K562 (cell line): Measurements from ENCODE around the gene NKX6-2. TPM values are rescaled to one million over a fixed set of nuclear protein-coding genes. Genes with fewer than 3 reads are reported as not detected.
"Not testable (repeated sequence)": the region's sequence is repeated elsewhere in the genome, so short reads cannot be mapped to it uniquely, and the experiment has no call there.

Source experiments
- ATAC-seq: fragments of 200-7000 bp; cut with Tn5 transposase; 3 replicates; pipeline ENCODE4 v1.9.1; 2020; ENCODE audit warnings: moderate library complexity
- BruUV-seq: library from RNA; stranded (reverse); fragments of 400-500 nt; replicated peaks from 2 replicates; lab custom pipeline; 2021; lab: Mats Ljungman, UMichigan
- CTCF ChIA-PET: fragments of 300-600 bp; formaldehyde crosslinking; extraction: SDS; loops from one replicate; lab custom pipeline; 2021; ENCODE audit warnings: low intra/inter-chr PET ratio; lab: Yijun Ruan, JAX
- POLR2A ChIA-PET: fragments of 300-600, 350-650 bp; sonication (Branson Sonifier 250); formaldehyde crosslinking; extraction: SDS; loops from one replicate; lab custom pipeline; 2021; ENCODE audit warnings: antibody characterized with exemption, inconsistent platforms; lab: Yijun Ruan, JAX
- DNase-seq, 4 experiments: peaks; one replicate each; pipeline versions ENCODE4 v3.0.0 to v3.0.0-alpha.2; 2011 to 2018; ENCODE audit warnings: low spot score in 3 of 4, mixed read lengths in 3 of 4; ENCODE audit errors: extremely low read depth in 1 of 4
- FAIRE-seq: peaks from 2 replicates; lab custom pipeline; 2011; peaks lifted over from hg19 to GRCh38; lab: Jason Lieb, UNC
- H2AFZ ChIP-seq: 2 replicates; pipeline ENCODE4 v1.6.0; 2011; ENCODE audit warnings: low read depth, low read length, control low read depth, inconsistent platforms
- H3K27ac ChIP-seq: fragments of 200-600 bp; 3 replicates; pipeline ENCODE4 v1.8.0; 2011; ENCODE audit warnings: low read depth, mild to moderate bottlenecking, control low read depth, inconsistent platforms, low read length, moderate library complexity, mixed read lengths; ENCODE audit errors: extremely low read depth
- H3K27me3 ChIP-seq, 2 experiments: fragments of 300-600 bp in 1 of 2; 2 replicates in 1 of 2; 3 replicates in 1 of 2; pipeline versions ENCODE4 v1.6.0 to v1.8.0; 2011; ENCODE audit warnings: inconsistent platforms in 2 of 2, low read length in 2 of 2, mild to moderate bottlenecking in 1 of 2, mixed read lengths in 1 of 2, moderate library complexity in 1 of 2; ENCODE audit not compliant: control insufficient read depth in 2 of 2, insufficient read depth in 2 of 2
- H3K36me3 ChIP-seq: fragments of 300-600 bp; 3 replicates; pipeline ENCODE4 v1.8.0; 2011; ENCODE audit warnings: mild to moderate bottlenecking, low read length, inconsistent platforms; ENCODE audit not compliant: control insufficient read depth, insufficient read depth
- H3K4me1 ChIP-seq, 2 experiments: fragments of 200-600 bp in 1 of 2; replicated peaks in 1 of 2; 2 replicates in 1 of 2; 3 replicates in 1 of 2; pipeline versions ENCODE4 v1.5.1 to v1.8.0; 2011; ENCODE audit warnings: inconsistent platforms in 2 of 2, low read length in 2 of 2, mild to moderate bottlenecking in 1 of 2, mixed read lengths in 1 of 2, moderate library complexity in 1 of 2; ENCODE audit not compliant: control insufficient read depth in 2 of 2, insufficient read depth in 2 of 2
- H3K4me2 ChIP-seq: 2 replicates; pipeline ENCODE4 v1.6.1; 2011; ENCODE audit warnings: low read length, control low read depth, inconsistent platforms, mixed read lengths; ENCODE audit not compliant: insufficient read depth
- H3K4me3 ChIP-seq: fragments of 200-600 bp; sonication (generic), shearing (Covaris generic); 2 replicates; pipeline ENCODE4 v1.5.1; 2016; ENCODE audit warnings: control low read depth, inconsistent platforms
- H3K79me2 ChIP-seq: fragments of 200-600 bp; 3 replicates; pipeline ENCODE4 v1.8.0; 2011; ENCODE audit warnings: low read length, inconsistent platforms; ENCODE audit not compliant: control insufficient read depth, insufficient read depth
- H3K9ac ChIP-seq, 2 experiments: 2 replicates each; pipeline versions ENCODE4 v1.6.0 to v1.6.1; 2011; ENCODE audit warnings: low read depth in 2 of 2, low read length in 2 of 2, control low read depth in 1 of 2, inconsistent platforms in 1 of 2, mild to moderate bottlenecking in 1 of 2, mixed read lengths in 1 of 2; ENCODE audit not compliant: insufficient read depth in 1 of 2
- H3K9me1 ChIP-seq: one replicate; pipeline ENCODE4 v1.6.0; 2011; ENCODE audit warnings: inconsistent platforms, mild to moderate bottlenecking, low read length, moderate library complexity; ENCODE audit not compliant: control insufficient read depth, insufficient read depth
- H3K9me3 ChIP-seq: replicated peaks from 2 replicates; pipeline ENCODE4 v1.5.1; 2011; ENCODE audit warnings: low read depth, low read length, inconsistent platforms; ENCODE audit not compliant: control insufficient read depth, insufficient read depth
- H4K20me1 ChIP-seq: replicated peaks from 2 replicates; pipeline ENCODE4 v1.6.1; 2011; ENCODE audit warnings: low read length, inconsistent platforms, mixed read lengths; ENCODE audit not compliant: control insufficient read depth, insufficient read depth
- ADNP ChIP-seq: fragments of 200-800 bp; sonication (Bioruptor generic); IDR thresholded peaks from 2 replicates; pipeline ENCODE4 v1.6.1; 2016; ENCODE audit warnings: missing genetic modification characterization, missing compliant biosample characterization
- FOXK1 ChIP-seq: sonication (generic); formaldehyde crosslinking; IDR thresholded peaks from 2 replicates; pipeline ENCODE4 v1.8.0; 2022; ENCODE audit warnings: missing genetic modification reagents, mild to moderate bottlenecking, borderline replicate concordance
- KAT2B ChIP-seq: IDR thresholded peaks from one replicate; pipeline ENCODE4 v1.6.1; 2012; ENCODE audit warnings: low read depth, mild to moderate bottlenecking, control low read depth, inconsistent platforms, low read length, moderate library complexity
- SMAD4 ChIP-seq: fragments of 250-450 bp; sonication (Bioruptor Pico); conservative IDR thresholded peaks from 2 replicates; pipeline ENCODE4 v1.8.0; 2021; ENCODE audit warnings: inconsistent platforms, mild to moderate bottlenecking, moderate library complexity
- ZSCAN29 ChIP-seq: fragments of 450-650 bp; IDR thresholded peaks from 2 replicates; pipeline ENCODE4 v1.6.1; 2017
- WGBS: fragments of 100-300 bp; shearing (Covaris generic); methylation state at CpG from one replicate; pipeline ENCODE4 v1.1.6; 2016; ENCODE audit warnings: low coverage, mixed read lengths; ENCODE audit not compliant: insufficient coverage; ENCODE audit errors: missing lambda C conversion rate; 5-methylcytosine and 5-hydroxymethylcytosine counted together
- in situ Hi-C: fragments of 300-500 bp; cut with MboI; formaldehyde crosslinking; loops from 4 replicates; pipeline ENCODE4 v1.15.0; 2018; ENCODE audit warnings: inconsistent platforms, mixed read lengths
- intact Hi-C: fragments of 100-400 bp; cut with micrococcal nuclease; formaldehyde crosslinking; loops from 2 replicates; pipeline ENCODE4 v1.14.2; 2022
- polyA plus RNA-seq, 8 experiments: library from polyadenylated mRNA; depleted of rRNA in 4 of 8; stranded (reverse) in 5 of 8; unstranded in 3 of 8; fragments of >200 nt; fragmentation: Nextera tagmentation in 2 of 8; fragmentation: Illumina TruSeq in 1 of 8; extraction: Ambion mirVana in 2 of 8; extraction: Trizol in 1 of 8; gene quantifications; 2 replicates each; pipeline versions ENCODE4 v1.2.1 to v1.2.3, GENCODE V29; 2011 to 2014; ENCODE audit warnings: inconsistent platforms in 1 of 8, missing spikeins in 1 of 8
- total RNA-seq, 7 experiments: library from RNA; depleted of rRNA in 6 of 7; stranded (reverse); fragments of >200 nt in 6 of 7; fragmentation: Illumina TruSeq in 2 of 7; extraction: Trizol in 2 of 7; gene quantifications; 2 replicates each; pipeline versions ENCODE4 v1.2.1 to v1.2.3, GENCODE V29; 2011 to 2021; ENCODE audit warnings: low replicate concordance in 1 of 7

Gene NKX6-2
- total and polyA plus RNA-seq, 9 of the 15 experiments (the other 6 are each of a cell fraction or from before 2014, with no cell fraction given): 1.0 to 1.6 TPM; not detected in 7

GRCh38 chr10:132792796-132793195, 6.8 kb upstream of the NKX6-2 start:
- BruUV-seq: no TSS peak
- no peaks in the 10 kb centered on the region for H3K79me2 ChIP-seq
- H3K4me2 ChIP-seq: no peak overlapping the region
- no peak for DNase-seq
- ChIA-PET POLR2A (no interaction called here), CTCF (no interaction called here)
- H2AFZ ChIP-seq: no peak overlapping the region
- 7% methylated on average over 5 of the region's 17 CpGs for WGBS
- H3K36me3 ChIP-seq: no peaks in the 10 kb centered on the region
- no peak overlapping the region for H3K9ac ChIP-seq
- no peaks in the 10 kb centered on the region for H3K9me1 ChIP-seq
- intact Hi-C loops: loop anchor here (10.0 kb wide), 1 partner anchor 138 kb away; no protein-coding TSS in a partner anchor
- peaks cover 0 to 11% of the 10 kb centered on the region in 2 experiments; a peak in 1 of 5 replicates for H3K4me1 ChIP-seq
- no peak for ATAC-seq
- no peaks in the 10 kb centered on the region for H3K9me3 ChIP-seq
- in situ Hi-C loops: no loop called here
- no peaks in the 10 kb centered on the region for H4K20me1 ChIP-seq
- TF ChIP-seq SMAD4 (CRISPR knock-in tag): no peak
- no peak for TF ChIP-seq KAT2B
- no peak for TF ChIP-seq FOXK1 (CRISPR knock-in tag)
- peak; percentile 84 for TF ChIP-seq ZSCAN29
- no peak for TF ChIP-seq ADNP (tag)
- peaks cover 2 to 17% of the 10 kb centered on the region in 2 experiments; a peak in 3 of 5 replicates for H3K27me3 ChIP-seq
- H3K27ac ChIP-seq: no peak overlapping the region
- no peak for FAIRE-seq
- no peak overlapping the region for H3K4me3 ChIP-seq

- H3K27me3 ChIP-seq: peaks cover 0 to 14% of the 10 kb centered on the region in 2 experiments; a peak in 2 of 5 replicates
- BruUV-seq, POLR2A ChIA-PET, ATAC-seq, H3K79me2 ChIP-seq, H3K27ac ChIP-seq, DNase-seq, FAIRE-seq, H2AFZ ChIP-seq, H3K4me2 ChIP-seq, H3K36me3 ChIP-seq, H3K9ac ChIP-seq, in situ Hi-C loops, H3K9me1 ChIP-seq, H4K20me1 ChIP-seq, H3K4me3 ChIP-seq, H3K9me3 ChIP-seq: not testable (repeated sequence)
- CTCF ChIA-PET: interaction anchor here (0.6 kb wide), 1 partner anchor 138 kb away, joined by 3 read pairs; no protein-coding TSS in a partner anchor
- TF ChIP-seq ZSCAN29: peak; percentile 86
- H3K4me1 ChIP-seq: peaks cover 0 to 11% of the 10 kb centered on the region in 2 experiments; a peak in 1 of 5 replicates
- 31% methylated on average over 9 of the region's 33 CpGs for WGBS
- intact Hi-C loops: loop anchor here (10.0 kb wide), 1 partner anchor 137 kb away; no protein-coding TSS in a partner anchor
These were observed 6.2 kb upstream of the NKX6-2 start for GRCh38 chr10:132792099-132792498.
